ENCODE results near the gene DNAAF2. TPM values are rescaled to one million over a fixed set of nuclear protein-coding genes. Genes with fewer than 3 reads are reported as not detected.
"Not testable (repeated sequence)": the region's sequence is repeated elsewhere in the genome, so short reads cannot be mapped to it uniquely, and the experiment has no call there.

DNAAF2 gene
- total and polyA plus RNA-seq, 5 experiments from 2014 or later, result 6.9 to 16.7 (median 10.1) TPM

DNA sequence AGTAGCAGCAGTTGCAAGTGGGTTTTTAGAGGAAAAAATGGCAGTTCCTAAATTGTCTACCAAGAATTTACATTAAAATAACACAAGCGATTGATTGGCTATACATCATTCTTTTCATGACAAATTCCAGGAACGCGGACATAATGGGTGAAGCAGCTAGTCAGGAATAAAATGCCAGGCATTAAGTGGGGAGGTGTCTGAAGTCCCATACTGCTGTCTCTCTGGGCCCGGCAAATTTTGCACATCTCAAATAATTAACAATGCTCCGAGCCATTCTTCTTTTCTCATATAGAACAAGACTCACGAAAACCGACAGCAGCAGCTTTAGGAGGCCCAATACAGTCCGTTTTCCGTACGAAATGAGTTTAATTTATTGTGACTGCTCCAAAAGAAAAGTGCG is 15.3 kb downstream of the DNAAF2 start:
- peaks cover 18 to 60% (median 50%) of the 10 kb centered on the region in 4 donors for H3K4me1 Mint-ChIP-seq
- ATAC-seq (no peak), DNase-seq (no peak)
- H3K36me3 Mint-ChIP-seq, result peaks cover 0 to 40% (median 6%) of the 10 kb centered on the region in 3 donors
- H3K4me3 Mint-ChIP-seq, result peak overlapping the region; percentile 93 to 99 (median 98)
- no peaks in the 10 kb centered on the region for H3K27me3 Mint-ChIP-seq
- H3K9me3 Mint-ChIP-seq, result no peaks in the 10 kb centered on the region
- POLR2A ChIA-PET, result interaction anchor here (0.6 to 5.3 kb wide), 24 partner anchors 9 to 1211 kb away, joined by 3 to 203 read pairs (median 8); partner anchors contain the start of genes DNAAF2, KLHDC1, KLHDC2 and LRR1
- H3K27ac Mint-ChIP-seq, result peak overlapping the region; percentile 97 to 99 (median 99)

DNA sequence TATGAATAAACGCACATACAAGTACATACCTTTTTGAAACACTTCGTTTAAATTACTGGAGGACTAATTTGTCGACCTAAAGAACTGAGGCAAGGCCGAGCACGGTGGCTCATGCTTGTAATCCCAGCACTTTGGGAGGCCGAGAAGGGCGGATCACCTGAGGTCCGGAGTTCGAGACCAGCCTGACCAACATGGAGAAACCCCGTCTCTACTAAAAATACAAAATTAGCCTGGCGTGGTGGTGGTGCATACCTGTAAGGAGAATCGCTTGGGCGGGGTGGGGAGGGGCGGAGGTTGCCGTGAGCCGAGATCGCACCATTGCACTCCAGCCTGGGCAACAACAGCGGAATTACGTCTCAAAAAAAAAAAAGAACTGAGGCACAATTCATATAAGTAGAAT is 15.8 kb downstream of the DNAAF2 start:
- Mint-ChIP-seq H3K36me3 (peaks cover 0 to 40% (median 6%) of the 10 kb centered on the region in 3 donors), H3K4me3 (peak overlapping the region; percentile 93 to 99 (median 98)), H3K4me1 (peaks cover 18 to 57% (median 48%) of the 10 kb centered on the region in 4 donors), H3K27ac (peak overlapping the region; percentile 75 to 99 (median 99))
- not testable (repeated sequence) for H3K27me3 Mint-ChIP-seq, ATAC-seq, DNase-seq, H3K9me3 Mint-ChIP-seq
- POLR2A ChIA-PET, result interaction anchor here (1.3 to 5.3 kb wide), 10 partner anchors 14 to 1211 kb away, joined by 4 to 203 read pairs (median 16); partner anchors contain the start of genes DNAAF2, KLHDC2, LRR1 and NEMF

DNA sequence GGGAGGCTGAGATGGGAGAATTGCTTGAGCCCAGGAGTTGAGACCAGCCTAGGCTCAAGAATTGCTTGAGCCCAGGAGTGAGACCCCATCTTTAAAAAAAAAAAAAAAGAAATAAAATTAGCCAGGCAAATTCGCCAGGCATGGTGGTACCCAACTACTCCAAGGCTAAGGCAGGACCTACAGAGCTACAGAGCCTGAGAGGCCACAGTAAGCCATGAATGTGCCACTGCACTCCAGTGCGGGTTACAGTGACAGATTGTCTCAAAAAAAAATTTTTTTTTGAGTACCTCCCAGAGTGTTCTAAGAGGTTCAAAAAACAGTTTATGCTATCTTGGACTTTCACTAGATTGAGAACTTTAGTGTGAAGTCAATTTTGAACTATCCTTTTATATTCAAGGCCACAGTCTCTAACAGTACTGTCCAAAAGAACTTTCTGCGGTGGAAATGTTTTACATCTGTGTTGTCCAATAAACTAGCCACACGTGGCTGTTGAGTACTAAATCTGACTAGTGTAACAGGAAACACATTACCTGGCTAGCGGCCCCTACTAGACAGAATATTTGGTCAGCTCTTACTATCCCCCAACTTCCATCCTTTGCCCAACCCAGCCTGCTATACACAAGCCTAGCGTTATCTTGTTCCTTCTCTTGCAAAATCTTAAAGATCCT is 17.1 kb downstream of the DNAAF2 start:
- Mint-ChIP-seq H3K9me3 (no peaks in the 10 kb centered on the region), H3K4me3 (peak overlapping the region in 8 of 10 donors; percentile 6 to 99 (median 94)), H3K27ac (peak overlapping the region; percentile 18 to 99 (median 74)), H3K4me1 (peaks cover 18 to 44% (median 39%) of the 10 kb centered on the region in 4 donors), H3K36me3 (peaks cover 0 to 42% (median 6%) of the 10 kb centered on the region in 3 donors), H3K27me3 (no peaks in the 10 kb centered on the region)
- ATAC-seq (no peak), DNase-seq (no peak)
- POLR2A ChIA-PET, result interaction anchor here (0.5 to 1.5 kb wide), 4 partner anchors 14 to 703 kb away, joined by 3 to 4 read pairs (median 3); partner anchors contain the start of genes DNAAF2 and LRR1

DNA sequence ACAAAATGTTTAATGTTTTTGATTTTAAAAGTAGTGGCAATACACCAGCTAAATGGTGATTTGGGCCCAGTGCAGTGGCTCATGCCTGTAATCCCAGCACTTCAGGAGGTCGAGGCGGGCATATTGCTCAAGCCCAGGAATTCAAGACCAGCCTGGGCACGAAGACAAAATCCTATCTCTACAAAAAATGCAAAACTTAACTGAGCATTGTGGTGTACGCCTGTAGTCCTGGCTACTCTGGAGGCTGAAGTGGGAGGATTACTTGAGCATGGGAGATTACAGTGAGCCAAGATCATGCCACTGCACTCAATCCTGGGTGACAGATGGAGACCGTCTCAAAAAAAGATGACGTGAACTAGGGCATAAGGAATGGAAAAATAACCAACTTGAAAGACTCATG is 19.3 kb downstream of the DNAAF2 start:
- Mint-ChIP-seq H3K27me3 (no peaks in the 10 kb centered on the region), H3K27ac (peak overlapping the region in 3 of 10 donors; percentile 38 to 84 (median 41)), H3K9me3 (no peaks in the 10 kb centered on the region), H3K4me3 (no peak overlapping the region), H3K4me1 (peaks cover 10 to 28% (median 23%) of the 10 kb centered on the region in 4 donors), H3K36me3 (peaks cover 0 to 38% (median 6%) of the 10 kb centered on the region in 3 donors)
- ATAC-seq (no peak), DNase-seq (no peak)
- POLR2A ChIA-PET, result interaction anchor here (1.5 kb wide), 1 partner anchor 29 kb away, joined by 5 read pairs; no protein-coding TSS in a partner anchor

DNA sequence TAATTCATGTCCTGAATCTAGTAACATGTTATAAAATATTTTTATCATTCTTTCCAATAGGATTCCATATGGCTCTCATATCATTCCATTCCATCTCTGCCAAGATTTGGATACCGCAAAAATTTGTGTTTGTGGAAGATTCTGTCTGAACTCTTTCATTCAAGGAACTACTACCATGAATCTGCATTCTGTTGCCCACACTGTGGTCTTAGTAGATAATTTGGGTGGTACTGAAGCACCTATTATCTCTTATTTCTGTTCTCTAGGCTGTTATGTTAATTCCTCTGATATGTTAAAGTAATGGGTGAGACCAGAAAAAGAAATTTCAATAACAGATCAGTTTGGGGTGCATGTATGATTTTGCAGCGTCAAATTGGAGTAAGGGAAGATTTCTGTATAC is 20.8 kb downstream of the DNAAF2 start:
- DNase-seq (no peak), ATAC-seq (no peak)
- no peaks in the 10 kb centered on the region for H3K27me3 Mint-ChIP-seq
- no peak overlapping the region for H3K4me3 Mint-ChIP-seq
- H3K36me3 Mint-ChIP-seq, result peaks cover 0 to 34% (median 6%) of the 10 kb centered on the region in 3 donors
- peak overlapping the region in 2 of 10 donors; percentile 5 to 82 for H3K27ac Mint-ChIP-seq
- H3K4me1 Mint-ChIP-seq, result peaks cover 8 to 19% (median 18%) of the 10 kb centered on the region in 4 donors
- H3K9me3 Mint-ChIP-seq, result no peaks in the 10 kb centered on the region
- POLR2A ChIA-PET, result interaction anchor here (1.5 kb wide), 1 partner anchor 27 kb away, joined by 5 read pairs; no protein-coding TSS in a partner anchor

DNA sequence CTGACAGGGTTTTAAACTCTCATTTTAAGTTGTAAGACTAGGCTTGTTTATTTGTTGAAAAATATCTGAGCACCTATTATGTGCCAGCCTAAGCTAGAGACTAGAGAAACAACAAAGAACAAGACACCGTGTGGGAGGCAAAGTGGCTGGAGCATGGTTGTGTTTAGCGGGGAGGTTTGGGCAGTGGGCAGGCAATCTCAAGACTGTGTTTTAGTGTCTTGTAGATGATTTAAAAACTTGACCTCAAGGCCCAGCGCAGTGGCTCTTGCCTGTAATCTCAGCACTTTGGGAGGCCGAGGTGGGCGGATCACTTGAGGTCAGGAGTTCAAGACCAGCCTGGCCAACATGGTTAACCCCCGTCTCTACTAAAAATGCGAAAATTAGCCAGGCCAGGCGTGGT is 22.4 kb downstream of the DNAAF2 start:
- Mint-ChIP-seq H3K4me3 (no peak overlapping the region), H3K27me3 (no peaks in the 10 kb centered on the region), H3K27ac (peak overlapping the region in 1 of 10 donors; percentile 43), H3K36me3 (peaks cover 0 to 23% (median 0%) of the 10 kb centered on the region in 3 donors), H3K4me1 (peaks cover 2 to 13% (median 5%) of the 10 kb centered on the region in 4 donors), H3K9me3 (no peaks in the 10 kb centered on the region)
- ATAC-seq, result no peak
- DNase-seq, result no peak
- POLR2A ChIA-PET, result interaction anchor here (0.7 to 3.8 kb wide), 2 partner anchors 8 to 1685 kb away, joined by 3 to 24 read pairs; partner anchors contain the start of genes MGAT2 and RPL36AL

DNA sequence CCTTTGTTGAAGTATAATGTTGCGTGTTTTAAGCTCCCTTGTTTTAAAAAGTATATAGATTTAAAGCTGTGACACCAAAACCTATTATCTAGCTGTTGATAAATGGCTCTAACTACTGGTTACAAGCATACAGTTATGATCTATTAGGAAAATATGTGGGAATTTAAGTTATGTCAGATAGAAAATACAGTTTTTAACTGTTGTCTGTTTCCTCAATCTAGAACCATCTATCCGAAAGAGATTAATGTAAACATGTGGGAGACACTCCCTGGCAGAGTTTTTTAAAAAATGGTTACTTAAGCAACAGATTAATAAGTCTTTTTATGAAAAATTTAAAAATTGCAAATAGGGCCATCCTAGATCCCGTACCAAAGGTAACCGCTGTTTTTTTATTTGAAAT is 22.8 kb downstream of the DNAAF2 start:
- Mint-ChIP-seq H3K27ac (peak overlapping the region in 1 of 10 donors; percentile 55), H3K27me3 (no peaks in the 10 kb centered on the region)
- POLR2A ChIA-PET, result interaction anchor here (3.8 kb wide), 1 partner anchor 9 kb away, joined by 24 read pairs; the partner anchor contains the start of genes MGAT2 and RPL36AL

DNA sequence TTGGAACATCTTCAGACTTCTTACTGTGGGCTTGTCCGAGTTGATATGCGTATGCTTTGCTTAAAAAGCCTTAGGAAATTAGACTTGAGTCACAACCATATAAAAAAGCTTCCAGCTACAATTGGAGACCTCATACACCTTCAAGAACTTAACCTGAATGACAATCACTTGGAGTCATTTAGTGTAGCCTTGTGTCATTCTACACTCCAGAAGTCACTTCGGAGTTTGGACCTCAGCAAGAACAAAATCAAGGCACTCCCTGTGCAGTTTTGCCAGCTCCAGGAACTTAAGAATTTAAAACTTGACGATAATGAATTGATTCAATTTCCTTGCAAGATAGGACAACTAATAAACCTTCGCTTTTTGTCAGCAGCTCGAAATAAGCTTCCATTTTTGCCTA is 27.5 kb downstream of the DNAAF2 start:
- DNase-seq (no peak), ATAC-seq (no peak)
- Mint-ChIP-seq H3K27ac (no peak overlapping the region), H3K27me3 (no peaks in the 10 kb centered on the region), H3K36me3 (peaks cover 0 to 25% (median 1%) of the 10 kb centered on the region in 3 donors), H3K4me3 (no peak overlapping the region), H3K4me1 (peaks cover 0 to 7% (median 3%) of the 10 kb centered on the region in 4 donors), H3K9me3 (no peaks in the 10 kb centered on the region)
- POLR2A ChIA-PET, result interaction anchor here (2.7 kb wide), 1 partner anchor 13 kb away, joined by 8 read pairs; the partner anchor contains the start of genes MGAT2 and RPL36AL

More for the DNA sequence above, 22.8 kb downstream of the DNAAF2 start:
- Mint-ChIP-seq H3K4me3 (no peak overlapping the region), H3K4me1 (peaks cover 0 to 8% (median 2%) of the 10 kb centered on the region in 4 donors), H3K9me3 (no peaks in the 10 kb centered on the region), H3K36me3 (peaks cover 0 to 20% (median 0%) of the 10 kb centered on the region in 3 donors)
- ATAC-seq, result no peak
- DNase-seq, result no peak

DNA sequence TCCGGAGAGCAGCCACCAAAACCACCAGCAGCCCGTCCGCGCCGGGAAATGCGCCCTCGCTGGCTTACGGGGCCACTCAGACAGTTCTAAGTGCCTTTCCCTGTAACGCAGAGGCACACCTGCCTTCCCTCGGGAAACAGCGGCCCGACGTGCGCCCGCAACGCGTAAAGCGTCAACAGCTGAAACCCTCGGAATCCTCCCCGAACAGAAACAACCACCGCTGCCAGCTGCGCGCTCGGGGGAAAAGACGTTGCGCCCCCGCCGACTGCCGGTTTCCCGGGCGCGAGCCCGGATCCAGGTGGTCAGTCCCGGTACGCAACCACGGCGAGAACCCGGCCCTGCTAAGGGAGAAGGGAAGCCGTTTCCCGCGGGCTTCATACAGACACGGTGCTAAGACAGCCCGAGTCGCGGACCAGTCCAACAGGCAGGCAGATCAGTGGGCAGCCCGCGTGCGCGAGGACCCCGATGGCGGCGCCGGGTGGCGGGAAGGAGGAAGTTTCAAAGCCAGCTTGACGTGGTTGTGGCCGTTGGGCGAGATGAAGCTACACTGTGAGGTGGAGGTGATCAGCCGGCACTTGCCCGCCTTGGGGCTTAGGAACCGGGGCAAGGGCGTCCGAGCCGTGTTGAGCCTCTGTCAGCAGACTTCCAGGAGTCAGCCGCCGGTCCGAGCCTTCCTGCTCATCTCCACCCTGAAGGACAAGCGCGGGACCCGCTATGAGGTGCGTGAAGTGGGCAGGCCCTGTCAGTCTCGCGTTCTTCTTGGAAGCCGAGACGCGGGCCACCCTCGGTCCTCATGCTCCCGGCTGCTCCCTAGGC is 36.4 kb downstream of the DNAAF2 start, which contains the start of gene LRR1:
LRR1 (plus strand) TSS at position 456 of the 816 bp plus-strand sequence; CDS start at position 537, 81 bp downstream.
- Mint-ChIP-seq H3K9me3 (no peaks in the 10 kb centered on the region), H3K4me1 (peaks cover 5 to 52% (median 31%) of the 10 kb centered on the region in 4 donors), H3K36me3 (peaks cover 0 to 3% (median 0%) of the 10 kb centered on the region in 3 donors), H3K4me3 (peak within 1 kb of the TSS; percentile 94 to 99 (median 98)), H3K27me3 (no peaks in the 10 kb centered on the region), H3K27ac (peak within 1 kb of the TSS; percentile 96 to 100 (median 98))
- POLR2A ChIA-PET, result interaction anchor here (0.6 to 4.0 kb wide), 7 partner anchors 12 to 239 kb away, joined by 3 to 83 read pairs (median 18); partner anchors contain the start of genes DNAAF2, KLHDC2, MGAT2 and POLE2
- peak; percentile 72 to 96 (median 84) for DNase-seq
- peak; percentile 77 to 82 for ATAC-seq

DNA sequence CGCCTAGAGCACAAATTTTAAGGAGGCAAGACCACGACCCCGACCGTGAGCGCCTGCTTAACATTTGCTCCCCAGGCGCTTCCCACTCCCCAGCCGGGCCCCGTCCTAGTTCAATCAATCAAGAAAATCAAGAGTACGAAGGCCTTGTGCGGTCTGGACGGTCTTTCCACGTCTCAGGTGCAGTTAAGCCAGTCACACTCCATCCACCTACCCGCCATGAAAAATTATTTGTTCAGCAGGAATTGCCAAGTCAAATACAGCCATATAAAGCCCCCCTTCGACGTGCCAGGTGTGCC is 36.9 kb downstream of the DNAAF2 start:
- no peaks in the 10 kb centered on the region for H3K27me3 Mint-ChIP-seq
- no peaks in the 10 kb centered on the region for H3K9me3 Mint-ChIP-seq
- H3K36me3 Mint-ChIP-seq, result peaks cover 0 to 3% (median 0%) of the 10 kb centered on the region in 3 donors
- H3K27ac Mint-ChIP-seq, result peak overlapping the region; percentile 96 to 100 (median 98)
- H3K4me3 Mint-ChIP-seq, result peak overlapping the region; percentile 94 to 99 (median 98)
- DNase-seq, result no peak
- ATAC-seq, result no peak
- H3K4me1 Mint-ChIP-seq, result peaks cover 5 to 53% (median 31%) of the 10 kb centered on the region in 4 donors
- POLR2A ChIA-PET, result interaction anchor here (2.0 to 4.0 kb wide), 4 partner anchors 12 to 169 kb away, joined by 18 to 83 read pairs (median 44); partner anchors contain the start of genes DNAAF2, KLHDC2, MGAT2 and RPL36AL

DNA sequence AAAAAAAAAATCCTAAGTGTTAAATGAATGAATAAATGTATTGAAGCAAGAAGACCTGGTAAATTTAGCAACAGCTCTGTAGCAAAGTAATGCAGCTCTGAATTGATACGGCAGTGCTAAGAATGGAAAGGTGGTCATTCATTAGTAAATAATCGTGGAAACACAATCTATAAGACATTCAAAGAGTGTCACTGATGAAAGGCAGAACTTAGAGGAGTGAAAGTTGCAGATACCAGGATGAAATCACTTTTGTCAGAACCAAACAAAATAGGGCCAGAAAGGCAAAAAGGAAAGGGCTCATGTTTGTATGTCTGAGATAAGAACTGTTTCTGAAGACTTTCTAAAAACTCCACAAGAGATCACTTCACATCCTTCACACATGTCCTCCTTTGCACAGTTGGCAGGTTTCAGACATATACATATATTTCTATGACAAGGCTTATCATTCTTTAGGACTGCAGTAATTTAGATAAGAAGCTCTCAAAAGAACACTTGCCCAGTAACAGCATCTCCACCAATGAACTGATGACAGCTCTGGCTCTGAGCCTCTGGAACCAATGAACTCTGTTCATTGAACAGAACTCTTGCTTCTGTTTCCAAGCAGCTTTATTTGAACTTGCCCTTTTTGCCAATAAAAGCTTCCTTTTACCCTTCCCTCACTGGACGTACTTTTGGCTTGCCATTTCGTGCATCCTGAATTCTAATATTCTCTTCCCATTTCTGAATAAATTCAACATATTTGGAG is 40.5 kb downstream of the DNAAF2 start:
- H3K4me1 Mint-ChIP-seq, result peaks cover 1 to 41% (median 20%) of the 10 kb centered on the region in 4 donors
- H3K36me3 Mint-ChIP-seq, result no peaks in the 10 kb centered on the region
- ATAC-seq, result no peak
- H3K4me3 Mint-ChIP-seq, result no peak overlapping the region
- POLR2A ChIA-PET, result interaction anchor here (0.8 to 1.4 kb wide), 5 partner anchors 8 to 173 kb away, joined by 3 to 8 read pairs (median 3); partner anchors contain the start of genes MGAT2, RPL36AL and RPS29
- no peaks in the 10 kb centered on the region for H3K27me3 Mint-ChIP-seq
- no peak for DNase-seq
- peak overlapping the region in 3 of 10 donors; percentile 23 to 74 (median 71) for H3K27ac Mint-ChIP-seq
- no peaks in the 10 kb centered on the region for H3K9me3 Mint-ChIP-seq

Data from naive thymus-derived CD8-positive, alpha-beta T cell (primary cell).